IMR-90 (cell line): ENCODE data around the gene ARHGEF10L.

Experiments
- CEBPB ChIP-seq: IDR thresholded peaks from 2 replicates; pipeline ENCODE4 v1.6.1; 2012; ENCODE audit warnings: low read depth, low read length, improper control_type of control experiment
- FOS ChIP-seq: fragments of 150-350 bp; IDR thresholded peaks from 2 replicates; pipeline ENCODE4 v1.6.1; 2016; ENCODE audit warnings: low read depth, low read length
- MAZ ChIP-seq: IDR thresholded peaks from 2 replicates; pipeline ENCODE4 v1.6.1; 2012; ENCODE audit warnings: low read depth, mild to moderate bottlenecking, low read length, improper control_type of control experiment, moderate library complexity, borderline replicate concordance
- MXI1 ChIP-seq: IDR thresholded peaks from 2 replicates; pipeline ENCODE4 v1.6.1; 2012; ENCODE audit warnings: low read depth, mild to moderate bottlenecking, low read length, moderate library complexity, borderline replicate concordance
- NFE2L2 ChIP-seq: fragments of 150-350 bp; IDR thresholded peaks from 2 replicates; pipeline ENCODE4 v1.6.1; 2016; ENCODE audit warnings: low read depth, mild to moderate bottlenecking, low read length
- POLR2A ChIP-seq: IDR thresholded peaks from 2 replicates; pipeline ENCODE4 v1.6.1; 2012; ENCODE audit warnings: mild to moderate bottlenecking, low read depth, low read length
- RFX5 ChIP-seq: IDR thresholded peaks from 2 replicates; pipeline ENCODE4 v1.8.0; 2012; ENCODE audit warnings: low read depth, mild to moderate bottlenecking, low read length, moderate library complexity
- SMC3 ChIP-seq: fragments of 150-350 bp; IDR thresholded peaks from 2 replicates; pipeline ENCODE4 v1.6.1; 2016; ENCODE audit warnings: low read depth, mild to moderate bottlenecking, antibody characterized with exemption, low read length, moderate library complexity
- TF ChIP-seq, protein P1 (sequence below): conservative IDR thresholded peaks from 2 replicates; pipeline ENCODE4 v1.5.1; 2012; ENCODE audit warnings: mild to moderate bottlenecking, low read depth, low read length, improper control_type of control experiment

DNA sequence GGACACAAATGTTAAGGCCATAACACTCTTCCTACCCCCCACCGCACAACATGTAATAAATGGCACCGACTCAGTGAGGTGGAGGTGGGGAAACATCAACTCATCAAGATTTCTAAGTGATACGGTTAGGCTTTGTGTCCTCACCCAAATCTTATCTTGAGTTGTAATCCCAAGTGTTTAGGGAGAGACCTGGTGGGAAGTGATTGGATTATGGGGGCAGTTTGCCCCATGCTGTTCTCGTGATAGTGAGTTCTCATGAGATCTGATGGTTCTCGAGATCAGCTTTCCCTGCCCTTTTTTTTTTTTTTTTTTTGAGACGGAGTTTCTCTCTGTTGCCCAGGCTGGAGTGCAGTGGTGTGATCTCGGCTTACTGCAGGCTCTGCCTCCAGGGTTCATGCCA lies 164.7 kb downstream of the ARHGEF10L start:
- TF ChIP-seq, protein P1, sequence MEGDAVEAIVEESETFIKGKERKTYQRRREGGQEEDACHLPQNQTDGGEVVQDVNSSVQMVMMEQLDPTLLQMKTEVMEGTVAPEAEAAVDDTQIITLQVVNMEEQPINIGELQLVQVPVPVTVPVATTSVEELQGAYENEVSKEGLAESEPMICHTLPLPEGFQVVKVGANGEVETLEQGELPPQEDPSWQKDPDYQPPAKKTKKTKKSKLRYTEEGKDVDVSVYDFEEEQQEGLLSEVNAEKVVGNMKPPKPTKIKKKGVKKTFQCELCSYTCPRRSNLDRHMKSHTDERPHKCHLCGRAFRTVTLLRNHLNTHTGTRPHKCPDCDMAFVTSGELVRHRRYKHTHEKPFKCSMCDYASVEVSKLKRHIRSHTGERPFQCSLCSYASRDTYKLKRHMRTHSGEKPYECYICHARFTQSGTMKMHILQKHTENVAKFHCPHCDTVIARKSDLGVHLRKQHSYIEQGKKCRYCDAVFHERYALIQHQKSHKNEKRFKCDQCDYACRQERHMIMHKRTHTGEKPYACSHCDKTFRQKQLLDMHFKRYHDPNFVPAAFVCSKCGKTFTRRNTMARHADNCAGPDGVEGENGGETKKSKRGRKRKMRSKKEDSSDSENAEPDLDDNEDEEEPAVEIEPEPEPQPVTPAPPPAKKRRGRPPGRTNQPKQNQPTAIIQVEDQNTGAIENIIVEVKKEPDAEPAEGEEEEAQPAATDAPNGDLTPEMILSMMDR = no peak
- no peak for TF ChIP-seq SMC3
- TF ChIP-seq POLR2A = no peak
- no peak for TF ChIP-seq NFE2L2
- TF ChIP-seq MXI1 = no peak
- TF ChIP-seq FOS = no peak
- TF ChIP-seq MAZ = no peak
- TF ChIP-seq CEBPB = no peak
- TF ChIP-seq RFX5 = no peak
